ENCODE results near the gene KRTAP10-7. TPM values are rescaled to one million over a fixed set of nuclear protein-coding genes. Genes with fewer than 3 reads are reported as not detected.

Gene KRTAP10-7
- total and polyA plus RNA-seq, 9 of the 15 experiments (the other 6 are each of a cell fraction or from before 2014, with no cell fraction given), result not detected

- TF ChIP-seq GABPA (tag; conservative IDR thresholded peaks at IDR 0.05; ENCODE audit: low read depth) (no peak), FIP1L1 (IDR thresholded peaks at IDR 0.05; ENCODE audit: low read depth, low read length, poor library complexity, severe bottlenecking) (no peak), BACH1 (tag; IDR thresholded peaks at IDR 0.05) (no peak), ZNF165 (CRISPR knock-in tag; IDR thresholded peaks at IDR 0.05; ENCODE audit: borderline replicate concordance) (no peak), FUS (optimal IDR thresholded peaks at IDR 0.05; ENCODE audit: low read depth, low read length) (no peak), MTA3 (IDR thresholded peaks at IDR 0.05; ENCODE audit: borderline replicate concordance) (no peak), HMGXB4 (CRISPR knock-in tag; IDR thresholded peaks at IDR 0.05) (no peak), SAFB (IDR thresholded peaks at IDR 0.05; ENCODE audit: borderline replicate concordance, low read depth, low read length) (no peak), ZNF592 (IDR thresholded peaks at IDR 0.05) (no peak), POLR2AphosphoS5 (IDR thresholded peaks at IDR 0.05; ENCODE audit: control insufficient read depth, insufficient read depth, low read depth, low read length) (no peak)
These were observed 49.2 kb downstream of the KRTAP10-7 start (continued) for GRCh38 chr21:44649521-44650100.
